Effector CD8-positive, alpha-beta T cell (primary cell): Measurements from ENCODE around the gene LRBA.
"Not testable (repeated sequence)": the region's sequence is repeated elsewhere in the genome, so short reads cannot be mapped to it uniquely, and the experiment has no call there.

Experiments
- DNase-seq: peaks from one replicate; lab custom pipeline; 2025; lab: John Stamatoyannopoulos, UW

LRBA gene

DNA sequence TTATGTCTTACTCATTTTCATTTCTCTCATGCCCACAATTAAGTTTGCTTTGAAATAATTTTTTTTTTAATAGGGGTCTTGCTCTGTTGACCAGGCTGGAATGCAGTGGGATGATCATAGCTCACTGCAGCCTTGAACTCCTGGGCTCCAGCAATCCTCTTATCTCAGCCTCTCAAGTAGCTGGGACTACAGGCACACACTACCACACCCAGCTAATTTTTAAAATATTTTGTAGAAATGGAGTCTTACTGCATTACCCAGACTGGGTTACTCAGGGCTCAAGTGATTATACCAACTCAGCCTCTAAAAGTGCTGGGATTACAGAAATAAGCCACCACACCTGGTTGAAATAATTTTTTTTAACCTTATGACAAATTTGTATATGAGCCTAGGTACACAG is 452.3 kb downstream of the LRBA start:
- DNase-seq, result no peak

DNA sequence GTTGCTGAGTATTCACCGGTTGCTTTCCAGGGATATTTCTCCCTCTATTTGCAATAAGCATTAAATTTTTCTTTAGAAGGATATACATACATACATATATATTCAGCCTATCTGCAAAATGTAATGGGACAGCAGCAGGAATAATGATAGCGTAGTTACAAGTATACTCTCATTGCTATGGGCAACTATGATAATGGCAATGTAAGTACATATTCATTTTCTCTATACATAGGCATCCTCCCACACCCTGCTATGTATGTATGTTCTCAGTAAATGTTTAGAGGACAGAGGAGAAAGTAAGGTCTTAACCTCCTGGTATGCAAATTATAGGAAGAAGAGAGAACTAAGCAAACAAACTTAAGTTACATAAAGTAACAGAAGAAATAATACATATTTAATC is 452.8 kb downstream of the LRBA start:
- DNase-seq, result no peak

DNA sequence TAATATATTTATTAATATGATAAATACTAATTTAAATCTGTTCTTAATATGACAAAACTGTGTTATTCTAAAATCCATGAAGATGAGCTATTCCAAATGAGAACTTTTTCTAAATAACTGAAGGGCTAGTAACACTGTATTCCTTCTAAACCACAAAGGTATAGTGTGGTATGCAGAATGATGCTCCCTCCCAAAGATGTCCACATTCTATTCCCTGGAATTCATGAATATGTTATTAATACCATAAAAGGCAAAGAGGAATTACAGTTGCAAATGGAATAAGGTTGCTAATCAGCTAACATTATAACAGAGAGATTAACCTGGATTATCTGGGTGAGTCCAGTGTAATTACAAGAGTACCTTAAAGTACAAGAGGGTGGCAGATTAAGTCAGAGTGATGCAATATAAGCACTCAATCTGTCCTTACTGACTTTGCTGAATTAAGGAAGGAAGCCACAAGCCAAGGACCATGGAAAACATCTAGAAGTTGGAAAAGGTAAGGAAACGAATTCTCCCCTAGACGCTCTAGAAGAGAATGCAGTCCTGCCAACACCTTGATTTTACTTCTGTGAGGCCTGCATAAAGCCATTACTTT is 453.8 kb downstream of the LRBA start:
- no peak for DNase-seq

DNA sequence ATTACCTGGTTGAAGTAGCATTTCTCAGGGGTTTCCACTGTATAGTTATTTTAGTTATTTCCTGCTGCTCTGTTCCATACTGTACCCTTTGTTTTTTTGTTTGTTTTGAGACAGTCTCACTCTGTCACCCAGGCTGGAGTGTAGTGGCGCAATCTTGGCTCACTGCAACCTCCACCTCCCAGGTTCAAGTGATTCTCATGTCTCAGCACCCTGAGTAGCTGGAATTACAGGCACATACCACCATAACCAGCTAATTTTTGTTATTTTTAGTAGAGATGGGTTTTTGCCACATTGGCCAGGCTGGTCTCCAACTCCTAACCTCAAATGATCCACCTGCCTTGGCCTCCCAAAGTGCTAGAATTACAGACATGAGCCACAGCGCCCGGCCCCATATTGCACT is 457.3 kb downstream of the LRBA start:
- DNase-seq, result not testable (repeated sequence)

DNA sequence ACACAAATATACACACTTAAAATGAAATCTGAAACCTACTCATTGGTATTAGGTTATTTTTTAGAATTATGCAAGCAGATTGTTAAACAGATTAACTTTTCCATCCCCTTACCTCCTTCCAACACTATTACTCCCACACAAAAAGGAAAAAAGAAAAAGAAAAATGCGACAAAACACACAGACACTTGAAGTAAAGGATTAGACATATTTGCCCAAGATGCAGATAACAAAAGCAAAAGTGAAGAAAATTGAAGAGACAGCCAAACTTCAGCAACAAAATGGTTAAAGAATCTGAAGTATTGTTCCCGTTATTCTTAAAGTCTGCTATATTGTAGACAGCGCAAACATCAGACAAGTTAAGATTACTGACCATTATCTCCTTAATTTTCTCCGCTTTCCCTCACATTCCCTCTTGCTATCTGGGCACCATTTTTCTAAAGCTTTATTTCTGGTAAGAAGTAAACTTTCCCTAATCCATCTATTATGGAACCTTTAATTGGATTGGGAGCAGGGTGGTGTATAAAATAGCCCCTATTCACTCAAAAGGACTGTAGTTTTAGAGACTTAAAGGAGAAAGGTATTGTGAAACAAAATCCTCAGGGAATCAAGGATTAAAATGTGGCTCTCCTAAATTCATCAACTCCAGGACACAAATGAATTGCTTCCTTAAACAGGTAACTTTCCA is 467.8 kb downstream of the LRBA start:
- DNase-seq, result no peak

DNA sequence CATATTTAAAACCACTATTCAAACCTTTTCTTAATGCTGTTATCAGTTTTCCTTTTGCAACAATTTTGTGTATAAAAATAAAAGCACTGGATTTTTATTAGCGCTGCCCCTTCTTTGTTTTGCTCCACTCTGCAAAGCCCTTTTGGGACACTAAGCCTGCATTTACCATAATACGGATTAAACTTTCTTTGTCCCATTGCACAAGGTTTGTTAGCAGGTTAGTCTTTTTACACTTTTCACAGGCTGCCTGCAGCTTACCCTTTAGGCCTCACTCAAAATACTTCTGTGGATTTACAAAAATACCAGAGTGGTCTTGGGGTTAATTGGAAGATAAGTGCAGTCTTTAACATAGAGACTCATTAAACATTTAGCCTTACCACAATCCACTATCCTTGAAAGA is 468.8 kb downstream of the LRBA start:
- DNase-seq, result no peak

DNA sequence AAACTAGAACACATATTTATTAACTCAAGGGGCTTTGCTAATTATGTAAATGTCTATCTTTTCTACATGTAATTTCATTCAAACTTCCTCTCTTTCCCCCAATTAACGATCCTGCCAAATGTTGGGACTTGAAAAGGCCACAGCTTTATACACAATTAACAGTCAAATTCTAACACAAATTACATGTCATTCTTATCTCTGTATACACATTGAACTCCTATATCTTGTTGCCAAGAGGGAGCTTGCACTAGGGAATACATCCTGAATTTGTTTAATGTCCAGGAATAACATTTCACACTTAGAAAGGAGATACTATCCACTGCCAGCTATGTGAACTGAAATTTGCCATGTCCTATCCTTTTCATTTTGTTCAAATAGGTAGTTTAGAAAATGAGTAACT is 472.0 kb downstream of the LRBA start:
- DNase-seq, result no peak

DNA sequence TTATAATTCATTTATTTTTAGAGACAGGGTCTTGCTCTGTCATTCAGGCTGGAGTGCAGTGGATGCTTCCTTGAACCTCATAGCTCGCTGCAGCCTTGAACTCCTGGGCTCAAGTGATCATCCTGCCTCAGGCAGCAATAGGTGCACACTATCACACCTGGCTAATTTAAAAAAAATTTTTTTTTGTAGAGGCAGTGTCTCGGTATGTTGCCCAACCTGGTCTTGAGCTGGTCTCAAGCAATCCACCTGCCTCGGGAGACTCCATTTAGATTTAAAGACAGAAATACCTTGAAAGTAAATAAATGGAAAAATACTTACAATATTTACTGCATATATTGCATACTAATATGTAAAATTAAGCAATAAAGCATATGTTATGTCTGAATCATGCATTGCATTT is 473.4 kb downstream of the LRBA start:
- DNase-seq, result no peak

DNA sequence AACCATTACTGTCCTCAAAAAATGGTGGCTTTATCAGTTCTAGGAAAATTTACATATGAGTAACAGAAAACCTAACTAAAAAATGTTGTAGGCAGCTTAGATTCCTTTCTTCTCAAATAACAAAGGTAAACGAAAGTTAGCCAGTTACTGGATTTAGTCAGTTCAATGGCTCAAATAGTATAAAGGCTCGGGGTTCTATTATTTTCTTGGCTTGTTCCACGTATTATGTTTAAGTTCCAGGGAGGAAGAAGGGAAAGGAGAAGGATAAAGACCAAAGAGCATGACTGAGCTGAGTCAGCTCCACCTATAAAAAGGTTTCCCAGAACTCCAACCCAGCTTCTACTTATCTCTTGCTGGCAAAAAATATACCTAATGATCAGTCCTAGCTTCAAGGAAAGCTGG is 474.1 kb downstream of the LRBA start:
- DNase-seq, result no peak

DNA sequence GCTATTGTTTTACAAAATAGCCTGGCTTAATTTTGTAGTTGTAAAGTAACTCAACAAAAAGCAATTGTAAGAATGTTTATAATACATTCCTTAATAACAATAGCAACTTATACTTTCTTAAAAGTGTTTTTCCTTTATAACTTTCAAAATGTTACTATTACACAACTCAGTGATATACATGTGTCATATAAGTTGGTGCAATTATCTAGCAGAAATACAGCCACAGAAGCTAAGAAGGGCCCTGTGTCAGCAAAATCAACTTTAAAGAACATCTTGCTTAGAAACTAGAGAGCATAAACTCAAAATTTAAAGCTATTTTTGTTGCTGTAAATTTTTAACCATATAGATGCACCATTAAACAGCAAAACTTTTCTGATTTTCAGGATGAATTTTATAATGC is 474.5 kb downstream of the LRBA start:
- DNase-seq, result no peak

DNA sequence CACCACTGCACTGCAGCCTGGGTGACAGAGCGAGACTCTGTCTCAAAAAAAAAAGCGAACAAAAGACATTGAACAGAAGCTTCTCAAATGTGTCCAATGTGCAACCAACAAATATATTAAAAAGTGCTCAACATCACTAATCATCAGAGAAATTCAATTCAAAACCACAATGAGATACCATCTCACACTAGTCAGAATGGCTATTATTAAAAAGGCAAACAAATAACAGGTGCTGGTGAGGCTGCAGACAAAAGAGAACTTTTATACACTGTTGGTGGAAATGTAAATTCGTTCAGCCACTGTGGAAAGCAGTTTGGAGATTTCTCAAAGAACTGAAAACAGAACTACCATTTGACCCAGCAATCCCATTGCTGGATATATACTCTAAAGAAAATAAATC is 477.2 kb downstream of the LRBA start:
- not testable (repeated sequence) for DNase-seq

DNA sequence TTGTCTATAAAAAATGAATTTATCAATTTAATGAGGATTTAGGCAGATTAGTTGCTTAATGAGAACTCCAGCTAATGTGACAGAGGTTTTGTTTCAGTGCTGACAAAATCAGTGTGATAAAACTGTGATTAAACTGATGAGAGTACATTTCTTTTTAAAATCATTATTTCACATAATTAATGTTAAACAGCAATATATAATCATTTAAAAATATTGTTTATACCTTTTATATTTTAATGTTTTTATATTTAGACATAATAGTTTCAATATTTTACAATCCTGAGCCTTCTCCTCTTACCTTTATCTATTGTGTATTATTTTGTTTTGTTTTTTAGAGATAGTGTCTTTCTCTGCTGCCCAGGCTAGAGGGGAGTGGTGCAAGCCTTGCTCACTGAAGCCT is 480.3 kb downstream of the LRBA start:
- DNase-seq, result no peak

DNA sequence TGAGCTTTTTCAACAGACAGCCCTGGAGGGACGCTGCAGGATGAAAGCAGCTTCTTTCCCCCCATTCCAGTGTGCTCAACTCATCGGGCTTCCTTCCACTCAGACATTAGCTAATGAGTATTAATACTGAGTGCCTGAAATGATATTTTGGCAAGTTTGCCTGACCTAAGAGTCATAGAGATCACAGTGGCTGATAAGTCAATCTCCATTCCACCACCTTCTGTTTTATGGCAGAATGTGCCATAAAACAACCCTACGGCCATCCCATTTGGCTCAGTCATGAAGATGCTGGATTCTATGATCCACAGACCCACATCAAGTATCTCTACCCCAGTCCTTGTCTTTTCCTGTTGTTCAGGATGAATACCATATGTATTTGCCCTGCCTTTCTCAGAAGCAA is 481.4 kb downstream of the LRBA start:
- DNase-seq, result no peak

DNA sequence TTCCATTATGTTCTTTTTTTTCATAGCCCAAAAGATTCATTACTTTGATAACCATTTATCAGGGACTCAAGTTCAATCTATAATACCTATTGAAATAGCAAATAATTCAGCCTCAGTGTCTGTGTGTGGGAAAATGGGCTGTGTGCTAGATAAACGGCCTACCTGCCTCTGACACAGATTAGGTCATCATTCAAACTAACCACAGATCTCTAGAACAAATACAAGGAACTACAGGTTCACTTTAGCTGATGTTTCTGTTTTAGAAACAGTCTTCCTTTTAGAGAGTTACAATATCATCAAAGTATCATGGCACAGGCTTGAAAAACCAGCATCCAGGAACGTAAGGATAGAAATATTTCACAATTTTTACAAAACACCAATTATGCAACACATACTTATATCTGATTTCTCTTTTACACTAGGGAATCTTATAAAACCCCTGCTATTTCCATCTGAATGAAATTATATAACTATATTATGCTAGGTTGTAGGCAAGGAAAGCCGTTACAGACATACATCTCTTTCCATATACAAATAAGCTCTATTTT is 489.7 kb downstream of the LRBA start:
- DNase-seq, result no peak

DNA sequence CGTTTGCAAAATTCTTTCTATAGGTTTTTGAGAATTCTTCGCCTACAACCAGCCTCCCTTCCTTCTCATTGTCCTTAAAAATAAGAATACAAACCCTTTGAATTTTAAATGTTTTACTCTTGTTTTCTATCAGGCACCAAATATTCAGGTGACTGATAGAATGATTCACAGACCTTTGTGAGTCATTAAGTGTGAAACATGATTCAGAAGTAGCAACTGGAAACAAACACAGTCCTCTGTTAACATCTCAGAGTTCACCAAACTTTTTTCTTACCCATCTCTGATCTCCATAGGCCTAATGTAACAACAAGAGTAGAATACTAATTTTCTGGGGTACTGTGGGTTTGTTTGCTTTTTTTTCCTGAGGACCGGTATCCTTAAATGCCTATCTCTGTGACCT is 496.5 kb downstream of the LRBA start:
- DNase-seq, result no peak

DNA sequence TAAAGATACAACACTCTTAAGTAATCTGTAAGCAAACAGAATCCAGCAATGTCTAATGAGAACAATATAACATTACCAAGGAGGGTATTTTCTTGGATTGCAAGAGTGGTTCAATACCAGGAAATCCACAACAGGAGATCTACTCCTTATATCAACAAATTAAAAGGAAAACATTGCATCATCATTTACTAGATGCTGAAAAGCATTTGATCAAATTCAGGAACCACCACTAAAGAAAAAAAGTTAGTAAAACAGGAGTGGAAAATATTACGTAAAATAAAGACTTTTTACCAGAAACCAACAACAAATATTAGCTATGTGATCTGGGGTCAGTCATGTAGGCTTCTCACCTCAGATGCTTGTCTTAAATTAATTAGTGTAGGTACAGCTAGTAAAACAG is 499.9 kb downstream of the LRBA start:
- no peak for DNase-seq

DNA sequence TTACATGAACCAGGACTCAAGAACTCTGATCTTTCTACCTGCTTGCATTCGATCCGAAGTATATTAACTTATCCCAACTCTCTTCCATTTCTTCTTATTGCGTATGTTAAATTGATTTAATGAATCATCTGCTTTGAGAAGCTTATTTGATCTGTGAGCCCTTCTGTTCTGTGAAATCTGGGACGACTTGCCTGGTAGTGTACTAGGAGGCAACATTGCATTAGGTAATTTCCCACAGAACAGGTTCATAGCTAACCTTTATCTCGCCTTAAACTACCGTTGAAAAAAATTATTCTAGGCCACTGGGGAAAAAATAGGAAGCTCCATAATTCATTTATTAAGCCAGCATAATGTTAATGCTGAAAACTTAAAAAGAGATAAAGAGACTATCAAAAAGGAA is 500.4 kb downstream of the LRBA start:
- no peak for DNase-seq

DNA sequence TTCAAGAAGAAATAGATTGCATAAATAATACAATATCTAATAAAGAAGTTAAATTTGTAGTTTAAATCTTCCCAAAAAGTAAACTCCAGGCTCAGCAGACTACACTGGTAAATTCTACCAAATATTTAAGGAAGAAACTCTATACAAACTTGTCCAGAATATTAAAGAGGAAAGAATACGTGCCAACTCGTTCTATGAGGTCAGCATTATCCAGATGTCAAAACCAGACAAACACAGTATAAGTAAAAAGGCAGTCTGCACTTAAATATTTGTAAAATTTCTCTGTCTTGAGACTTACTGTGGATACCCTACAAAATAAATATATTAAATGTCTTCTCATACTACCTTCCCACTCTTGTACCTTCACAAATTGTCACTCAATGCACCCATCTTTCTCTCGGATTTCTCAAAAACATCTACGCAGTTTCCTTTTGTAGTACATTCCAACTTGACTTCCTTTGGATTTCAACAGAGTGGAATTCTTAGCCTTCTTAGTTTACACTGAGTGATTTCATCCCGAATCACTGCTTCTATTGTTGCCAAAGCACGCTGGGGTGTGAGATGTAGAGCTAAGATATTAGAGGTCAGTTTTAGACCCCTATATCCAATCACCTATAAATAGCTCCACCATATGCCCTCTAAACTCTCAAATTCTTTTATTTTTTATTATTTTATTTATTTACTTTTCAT is 504.8 kb downstream of the LRBA start:
- DNase-seq, result no peak

DNA sequence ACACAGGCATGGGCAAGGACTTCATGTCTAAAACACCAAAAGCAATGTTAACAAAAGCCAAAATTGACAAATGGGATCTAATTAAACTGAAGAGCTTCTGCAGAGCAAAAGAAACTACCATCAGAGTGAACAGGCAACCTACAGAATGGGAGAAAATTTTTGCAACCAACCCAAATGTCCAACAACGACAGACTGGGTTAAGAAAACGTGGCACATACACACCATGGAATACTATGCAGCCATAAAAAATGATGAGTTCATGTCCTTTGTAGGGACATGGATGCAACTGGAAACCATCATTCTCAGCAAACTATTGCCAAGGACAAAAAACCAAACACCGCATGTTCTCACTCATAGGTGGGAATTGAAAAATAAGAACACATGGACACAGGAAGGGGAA is 507.4 kb downstream of the LRBA start:
- not testable (repeated sequence) for DNase-seq

DNA sequence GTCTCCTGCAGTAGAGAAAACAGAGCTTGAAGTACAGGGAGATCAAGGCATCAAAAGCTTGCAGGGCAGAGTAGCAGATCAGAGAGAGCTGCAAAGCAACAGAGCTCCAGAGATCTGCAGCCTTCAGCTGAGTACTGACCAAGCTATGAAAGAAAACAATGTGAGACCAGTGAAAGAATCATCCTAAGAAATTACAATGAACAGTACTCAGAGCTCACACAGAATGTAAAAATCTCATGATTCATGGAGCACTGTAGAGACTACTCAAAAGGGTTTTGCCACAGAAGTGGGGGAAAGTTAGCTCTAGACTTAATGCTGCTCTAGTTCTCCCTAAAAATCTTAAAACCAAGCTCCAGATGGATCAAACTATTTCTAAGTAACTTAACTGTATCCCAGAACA is 513.1 kb downstream of the LRBA start:
- no peak for DNase-seq

DNA sequence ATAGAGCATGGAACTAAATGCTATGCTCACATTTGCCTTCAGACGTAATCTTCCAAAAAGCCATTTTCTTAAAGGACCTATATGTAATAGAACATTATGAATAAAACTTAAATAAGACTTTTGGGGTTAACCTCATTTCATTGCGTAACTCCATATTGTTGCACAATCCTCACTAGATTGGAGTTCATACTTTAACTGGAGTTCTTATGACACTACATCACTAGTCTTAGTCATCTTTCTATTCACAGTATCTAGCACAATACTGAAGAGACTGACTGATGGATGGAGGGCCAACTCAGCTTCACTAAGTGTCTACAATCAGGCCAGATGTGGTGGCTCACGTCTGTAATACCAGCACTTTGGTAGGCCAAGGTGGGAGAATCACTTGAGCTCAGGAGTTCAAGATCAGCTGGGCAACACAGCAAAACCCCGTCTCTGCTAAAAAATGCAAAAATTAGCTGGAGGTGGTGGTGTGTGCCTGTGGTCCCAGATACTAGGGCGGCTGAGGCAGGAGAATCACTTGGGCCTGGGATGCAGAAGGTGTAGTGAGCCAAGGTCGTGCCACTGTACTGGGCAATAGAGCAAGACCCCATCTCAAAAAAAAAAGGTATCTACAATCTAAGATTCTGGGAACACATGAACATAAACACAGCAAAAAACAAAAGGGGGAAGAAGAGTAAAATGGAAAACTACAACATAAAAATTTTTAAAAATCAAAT is 513.9 kb downstream of the LRBA start:
- no peak for DNase-seq

DNA sequence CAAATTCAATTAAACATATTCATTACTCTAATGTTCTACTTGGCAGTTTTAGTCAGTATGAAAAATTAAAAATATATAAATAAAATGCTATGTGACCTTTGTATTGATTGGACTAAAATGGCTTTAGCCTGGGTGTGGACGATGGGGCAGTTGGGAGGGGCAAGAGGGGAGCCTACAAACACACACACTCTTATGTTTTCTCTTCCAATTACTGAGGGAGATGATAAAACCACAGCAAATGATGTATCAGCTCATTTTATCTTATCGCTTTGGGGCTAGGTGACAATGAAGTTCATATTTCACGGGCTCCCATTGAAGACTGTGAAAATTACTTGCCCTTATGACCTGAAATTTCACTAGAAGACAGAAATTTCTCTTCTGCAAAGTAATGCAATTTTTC is 517.5 kb downstream of the LRBA start:
- no peak for DNase-seq

DNA sequence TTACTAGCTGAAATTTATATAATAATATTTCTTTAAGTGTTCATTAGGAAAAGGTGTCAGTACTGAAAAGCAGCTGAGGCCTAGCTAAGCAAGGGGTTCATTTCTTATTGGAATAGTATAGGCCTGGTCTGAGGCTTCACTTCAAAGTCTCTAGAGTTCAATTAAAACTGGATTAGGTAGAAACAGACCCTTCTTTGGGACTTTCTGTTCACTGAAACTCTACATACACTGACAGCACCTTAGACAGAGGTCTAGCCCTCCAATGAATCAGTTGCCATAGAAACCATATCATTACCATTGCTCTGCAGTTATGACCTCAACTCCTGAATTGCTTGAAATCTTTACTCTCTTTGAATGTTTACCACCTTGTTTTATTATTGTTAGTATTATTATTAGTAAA is 519.5 kb downstream of the LRBA start:
- DNase-seq, result no peak
